ENCODE measurements around the gene DDX1. TPM values are rescaled to one million over a fixed set of nuclear protein-coding genes. Genes with fewer than 3 reads are reported as not detected.
"Not testable (repeated sequence)": the region's sequence is repeated elsewhere in the genome, so short reads cannot be mapped to it uniquely, and the experiment has no call there.

The DDX1 gene
- polyA plus RNA-seq, 1 donor, result 87.8 TPM

- no peak for DNase-seq
Measured at GRCh38 chr2:15595936-15596335, 4.3 kb downstream of the DDX1 start.

- DNase-seq, result no peak
Measured at GRCh38 chr2:15596350-15596749, 4.7 kb downstream of the DDX1 start.

- DNase-seq, result no peak
Measured at GRCh38 chr2:15596968-15597367, 5.3 kb downstream of the DDX1 start.

GRCh38 chr2:15599994-15600393 is 8.3 kb downstream of the DDX1 start:
- DNase-seq, result no peak

- DNase-seq, result no peak
Measured at GRCh38 chr2:15601681-15602080, 10.0 kb downstream of the DDX1 start.

- DNase-seq, result no peak
Measured at GRCh38 chr2:15602393-15602792, 10.7 kb downstream of the DDX1 start.

GRCh38 chr2:15603044-15603765 is 11.5 kb downstream of the DDX1 start:
- DNase-seq, result no peak

GRCh38 chr2:15603948-15604347 is 12.3 kb downstream of the DDX1 start:
- DNase-seq, result no peak

- DNase-seq, result no peak
Measured at GRCh38 chr2:15605721-15606120, 14.1 kb downstream of the DDX1 start.

- no peak for DNase-seq
Measured at GRCh38 chr2:15606481-15607441, 15.1 kb downstream of the DDX1 start.

GRCh38 chr2:15607709-15608391 is 16.2 kb downstream of the DDX1 start:
- DNase-seq, result no peak

- DNase-seq, result no peak
Measured at GRCh38 chr2:15608392-15608761, 16.7 kb downstream of the DDX1 start.

- no peak for DNase-seq
Measured at GRCh38 chr2:15609341-15610042, 17.8 kb downstream of the DDX1 start.

- DNase-seq, result no peak
Measured at GRCh38 chr2:15610430-15610952, 18.8 kb downstream of the DDX1 start.

- not testable (repeated sequence) for DNase-seq
Measured at GRCh38 chr2:15612101-15612500, 20.4 kb downstream of the DDX1 start.

GRCh38 chr2:15613736-15614429 is 22.2 kb downstream of the DDX1 start:
- no peak for DNase-seq

GRCh38 chr2:15614545-15615300 is 23.1 kb downstream of the DDX1 start:
- no peak for DNase-seq

GRCh38 chr2:15615301-15615920 is 23.7 kb downstream of the DDX1 start:
- DNase-seq, result no peak

GRCh38 chr2:15616429-15616828 is 24.8 kb downstream of the DDX1 start:
- DNase-seq, result no peak

Data from hindlimb muscle (tissue), 1 donor.